Measurements from ENCODE around the gene ZNF649.
A peak's percentile ranks its signal among the peaks of the same experiment; 100 is the strongest.
"Not testable (repeated sequence)": the region's sequence is repeated elsewhere in the genome, so short reads cannot be mapped to it uniquely, and the experiment has no call there.

The ZNF649 gene

GRCh38 chr19:51904331-51905165 is at the start of gene ZNF649:
TSS of gene ZNF649 (minus strand) at chr19:51905017. CDS start at chr19:51900107, 4,910 bp downstream.
- DNase-seq (ENCODE audit: low read depth), result peak; percentile 78

GRCh38 chr19:51948975-51949374 is 44.2 kb upstream of the ZNF649 start:
- no peak for DNase-seq (ENCODE audit: low read depth)

- no peak for DNase-seq (ENCODE audit: low read depth)
Measured at GRCh38 chr19:51946602-51947001, 41.8 kb upstream of the ZNF649 start.

- DNase-seq (ENCODE audit: low read depth), result no peak
Measured at GRCh38 chr19:51944798-51945552, 40.2 kb upstream of the ZNF649 start.

- DNase-seq (ENCODE audit: low read depth), result no peak
Measured at GRCh38 chr19:51938936-51939335, 34.1 kb upstream of the ZNF649 start.

GRCh38 chr19:51931921-51932320 is 27.1 kb upstream of the ZNF649 start:
- no peak for DNase-seq (ENCODE audit: low read depth)

GRCh38 chr19:51927859-51928258 is 23.0 kb upstream of the ZNF649 start:
- DNase-seq (ENCODE audit: low read depth), result no peak

- DNase-seq (ENCODE audit: low read depth), result peak; percentile 74
Measured at GRCh38 chr19:51926784-51927741, 22.2 kb upstream of the ZNF649 start, which contains the start of gene ZNF613. TSS of gene ZNF613 (plus strand) at chr19:51927472. CDS start at chr19:51936221, 8,749 bp downstream.

- no peak for DNase-seq (ENCODE audit: low read depth)
Measured at GRCh38 chr19:51926426-51926783, 21.6 kb upstream of the ZNF649 start.

GRCh38 chr19:51921949-51922348 is 17.1 kb upstream of the ZNF649 start:
- DNase-seq (ENCODE audit: low read depth), result no peak

- no peak for DNase-seq (ENCODE audit: low read depth)
Measured at GRCh38 chr19:51919606-51920005, 14.8 kb upstream of the ZNF649 start.

GRCh38 chr19:51916167-51916566 is 11.3 kb upstream of the ZNF649 start:
- DNase-seq (ENCODE audit: low read depth), result no peak

- DNase-seq (ENCODE audit: low read depth), result no peak
Measured at GRCh38 chr19:51915324-51915867, 10.6 kb upstream of the ZNF649 start.

GRCh38 chr19:51907981-51908380 is 3.2 kb upstream of the ZNF649 start:
- DNase-seq (ENCODE audit: low read depth), result not testable (repeated sequence)

- DNase-seq (ENCODE audit: low read depth), result not testable (repeated sequence)
Measured at GRCh38 chr19:51906108-51906507, 1.3 kb upstream of the ZNF649 start.

GRCh38 chr19:51905639-51906038 is 822 bp upstream of the ZNF649 start:
- DNase-seq (ENCODE audit: low read depth), result not testable (repeated sequence)

- no peak for DNase-seq (ENCODE audit: low read depth)
Measured at GRCh38 chr19:51905206-51905605, 389 bp upstream of the ZNF649 start.

GRCh38 chr19:51903192-51903591 is 1.6 kb downstream of the ZNF649 start:
- DNase-seq (ENCODE audit: low read depth), result no peak

- DNase-seq (ENCODE audit: low read depth), result no peak
Measured at GRCh38 chr19:51901860-51902259, 3.0 kb downstream of the ZNF649 start.

GRCh38 chr19:51891193-51891747 is 13.5 kb downstream of the ZNF649 start:
- DNase-seq (ENCODE audit: low read depth), result no peak

GRCh38 chr19:51889934-51890333 is 14.9 kb downstream of the ZNF649 start:
- no peak for DNase-seq (ENCODE audit: low read depth)

Data from activated T-cell treated with anti-CD3 and anti-CD28 coated beads for 1 hour (primary cell).